Measurements from ENCODE around the gene DHRSX.
"Not testable (repeated sequence)": the region's sequence is repeated elsewhere in the genome, so short reads cannot be mapped to it uniquely, and the experiment has no call there.

Gene DHRSX

GRCh38 chrX:2342874-2343273 is 157.9 kb downstream of the DHRSX start:
- DNase-seq = no peak

GRCh38 chrX:2342281-2342688 is 158.5 kb downstream of the DHRSX start:
- no peak for DNase-seq

- DNase-seq = no peak
These were observed 159.8 kb downstream of the DHRSX start for GRCh38 chrX:2340991-2341390.

GRCh38 chrX:2336181-2336580 is 164.6 kb downstream of the DHRSX start:
- DNase-seq = no peak

- DNase-seq = no peak
These were observed 166.5 kb downstream of the DHRSX start for GRCh38 chrX:2334237-2334636.

GRCh38 chrX:2332252-2332651 is 168.5 kb downstream of the DHRSX start:
- DNase-seq = no peak

GRCh38 chrX:2330910-2331309 is 169.9 kb downstream of the DHRSX start:
- DNase-seq = no peak

GRCh38 chrX:2330487-2330886 is 170.3 kb downstream of the DHRSX start:
- no peak for DNase-seq

- DNase-seq = no peak
These were observed 173.4 kb downstream of the DHRSX start for GRCh38 chrX:2327423-2327822.

- no peak for DNase-seq
These were observed 175.5 kb downstream of the DHRSX start for GRCh38 chrX:2325076-2325784.

GRCh38 chrX:2324151-2324550 is 176.6 kb downstream of the DHRSX start:
- no peak for DNase-seq

GRCh38 chrX:2321411-2321810 is 179.4 kb downstream of the DHRSX start:
- DNase-seq = no peak

GRCh38 chrX:2320580-2321327 is 180.0 kb downstream of the DHRSX start:
- DNase-seq = no peak

GRCh38 chrX:2320089-2320488 is 180.7 kb downstream of the DHRSX start:
- no peak for DNase-seq

- no peak for DNase-seq
These were observed 182.4 kb downstream of the DHRSX start for GRCh38 chrX:2318371-2318770.

- no peak for DNase-seq
These were observed 183.2 kb downstream of the DHRSX start for GRCh38 chrX:2317527-2318055.

GRCh38 chrX:2316534-2316933 is 184.2 kb downstream of the DHRSX start:
- DNase-seq = no peak

- no peak for DNase-seq
These were observed 185.3 kb downstream of the DHRSX start for GRCh38 chrX:2315434-2315833.

GRCh38 chrX:2314831-2315365 is 185.9 kb downstream of the DHRSX start:
- no peak for DNase-seq

GRCh38 chrX:2313864-2314640 is 186.7 kb downstream of the DHRSX start:
- DNase-seq = no peak

- DNase-seq = not testable (repeated sequence)
These were observed 188.7 kb downstream of the DHRSX start for GRCh38 chrX:2312061-2312591.

GRCh38 chrX:2311501-2311900 is 189.3 kb downstream of the DHRSX start:
- DNase-seq = no peak

- no peak for DNase-seq
These were observed 198.9 kb downstream of the DHRSX start for GRCh38 chrX:2301901-2302300.
